GM23338 (cell line): Measurements from ENCODE around the gene RSPRY1. TPM values are rescaled to one million over a fixed set of nuclear protein-coding genes. Genes with fewer than 3 reads are reported as not detected.
"Not testable (repeated sequence)": the region's sequence is repeated elsewhere in the genome, so short reads cannot be mapped to it uniquely, and the experiment has no call there.

Source experiments
- ATAC-seq: fragments of 200-7000 bp; cut with Tn5 transposase; 3 replicates; pipeline ENCODE4 v1.9.1; 2020
- DNase-seq: peaks from one replicate; pipeline ENCODE4 v3.0.0-alpha.2; 2015; ENCODE audit warnings: low spot score
- H2AFZ ChIP-seq: fragments of 200-600 bp; sonication (generic); 2 replicates; pipeline ENCODE4 v1.8.0; 2016; ENCODE audit warnings: antibody characterized with exemption, mild to moderate bottlenecking, moderate library complexity
- H3F3A ChIP-seq: fragments of 200-600 bp; sonication (generic); replicated peaks from 2 replicates; pipeline ENCODE4 v1.8.0; 2017; ENCODE audit warnings: antibody characterized with exemption, mixed run types, low read depth
- H3K27ac ChIP-seq: fragments of 200-600 bp; sonication (generic); 2 replicates; pipeline ENCODE4 v1.6.1; 2016; ENCODE audit warnings: low read depth
- H3K27me3 ChIP-seq: fragments of 200-600 bp; sonication (generic); 2 replicates; pipeline ENCODE4 v1.8.0; 2016; ENCODE audit warnings: mild to moderate bottlenecking, mixed run types, moderate library complexity; ENCODE audit not compliant: insufficient read depth
- H3K36me3 ChIP-seq: fragments of 200-600 bp; sonication (generic); 2 replicates; pipeline ENCODE4 v1.8.0; 2016; ENCODE audit warnings: mild to moderate bottlenecking; ENCODE audit not compliant: insufficient read depth
- H3K4me1 ChIP-seq: fragments of 200-600 bp; sonication (generic); 2 replicates; pipeline ENCODE4 v1.8.0; 2016; ENCODE audit warnings: mild to moderate bottlenecking, moderate library complexity; ENCODE audit not compliant: insufficient read depth
- H3K4me2 ChIP-seq: fragments of 200-600 bp; sonication (generic); 2 replicates; pipeline ENCODE4 v1.7.1; 2017; ENCODE audit warnings: mixed run types
- H3K4me3 ChIP-seq: fragments of 200-600 bp; sonication (generic); 2 replicates; pipeline ENCODE4 v1.6.1; 2016; ENCODE audit warnings: mixed run types
- H3K79me2 ChIP-seq: fragments of 200-600 bp; sonication (generic); replicated peaks from 2 replicates; pipeline ENCODE4 v1.8.0; 2017; ENCODE audit warnings: mild to moderate bottlenecking; ENCODE audit not compliant: insufficient read depth
- H3K9me2 ChIP-seq: fragments of 200-600 bp; sonication (generic); 2 replicates; pipeline ENCODE4 v1.8.0; 2017; ENCODE audit not compliant: insufficient read depth
- H4K20me1 ChIP-seq: fragments of 200-600 bp; sonication (generic); replicated peaks from 2 replicates; pipeline ENCODE4 v1.8.0; 2017; ENCODE audit warnings: mild to moderate bottlenecking; ENCODE audit not compliant: insufficient read depth
- H3K27ac Mint-ChIP-seq: 2 replicates; pipeline ENCODE4 v1.8.0; 2020; ENCODE audit warnings: inconsistent platforms, mild to moderate bottlenecking, moderate library complexity, mixed read lengths
- H3K27me3 Mint-ChIP-seq: 3 replicates; pipeline ENCODE4 v1.8.0; 2022; ENCODE audit warnings: low read depth, mild to moderate bottlenecking, moderate library complexity, mixed read lengths, inconsistent platforms; ENCODE audit not compliant: insufficient read depth, poor library complexity
- H3K36me3 Mint-ChIP-seq: 3 replicates; pipeline ENCODE4 v1.8.0; 2021; ENCODE audit warnings: low read depth, mild to moderate bottlenecking, inconsistent platforms, moderate library complexity, mixed read lengths
- H3K4me1 Mint-ChIP-seq: 3 replicates; pipeline ENCODE4 v1.8.0; 2020; ENCODE audit warnings: mild to moderate bottlenecking, inconsistent platforms, mixed read lengths
- H3K4me3 Mint-ChIP-seq: 3 replicates; pipeline ENCODE4 v1.8.0; 2021; ENCODE audit warnings: moderate library complexity, mild to moderate bottlenecking, inconsistent platforms, mixed read lengths
- H3K9me3 Mint-ChIP-seq: 3 replicates; pipeline ENCODE4 v1.8.0; 2020; ENCODE audit warnings: moderate library complexity, mild to moderate bottlenecking, inconsistent platforms, mixed read lengths
- CREB1 ChIP-seq: fragments of 250-450 bp; sonication (Bioruptor Pico); IDR thresholded peaks from 2 replicates; pipeline ENCODE4 v1.5.0; 2020; ENCODE audit warnings: low read depth, mild to moderate bottlenecking, moderate library complexity
- ETS1 ChIP-seq: IDR thresholded peaks from 2 replicates; pipeline ENCODE4 v1.6.1; 2016; ENCODE audit warnings: antibody characterized with exemption
- EZH2 ChIP-seq: fragments of 200-600 bp; sonication (generic); IDR thresholded peaks from one replicate; pipeline ENCODE4 v1.8.0; 2017; ENCODE audit warnings: antibody characterized with exemption, mild to moderate bottlenecking, low read depth; ENCODE audit not compliant: unreplicated experiment
- EZH2phosphoT487 ChIP-seq: fragments of 200-600 bp; sonication (generic); IDR thresholded peaks from one replicate; pipeline ENCODE4 v1.8.1; 2018; ENCODE audit warnings: antibody characterized with exemption; ENCODE audit not compliant: unreplicated experiment
- JUNB ChIP-seq: IDR thresholded peaks from one replicate; pipeline ENCODE4 v1.6.1; 2016; ENCODE audit warnings: antibody characterized with exemption; ENCODE audit not compliant: unreplicated experiment
- POLR2AphosphoS5 ChIP-seq: IDR thresholded peaks from 2 replicates; pipeline ENCODE4 v1.6.1; 2016; ENCODE audit warnings: antibody characterized with exemption, low read depth
- STAT1 ChIP-seq: IDR thresholded peaks from one replicate; pipeline ENCODE4 v1.6.1; 2016; ENCODE audit warnings: antibody characterized with exemption; ENCODE audit not compliant: unreplicated experiment
- ZNF114 ChIP-seq: fragments of 250-450 bp; sonication (Bioruptor Pico); IDR thresholded peaks from 2 replicates; pipeline ENCODE4 v1.5.0; 2020; ENCODE audit warnings: mild to moderate bottlenecking, moderate library complexity
- polyA plus RNA-seq: library from polyadenylated mRNA; unstranded; fragments of >200 nt; fragmentation: Nextera tagmentation; extraction: Ambion mirVana; gene quantifications from 2 replicates; pipeline ENCODE4 v1.2.1, GENCODE V29; 2016
- total RNA-seq: library from RNA; depleted of rRNA; stranded (reverse); fragments of >200 nt; shearing (Covaris generic); gene quantifications from 2 replicates; pipeline ENCODE4 v1.2.3, GENCODE V29; 2014
- TF ChIP-seq, protein P1 (sequence below): fragments of 250-450 bp; sonication (Bioruptor Pico); IDR thresholded peaks from 2 replicates; pipeline ENCODE4 v1.5.0; 2020; ENCODE audit warnings: mild to moderate bottlenecking, moderate library complexity

RSPRY1 gene
- total and polyA plus RNA-seq, 2 experiments from 2014 or later = 25.8 to 35.9 TPM

DNA sequence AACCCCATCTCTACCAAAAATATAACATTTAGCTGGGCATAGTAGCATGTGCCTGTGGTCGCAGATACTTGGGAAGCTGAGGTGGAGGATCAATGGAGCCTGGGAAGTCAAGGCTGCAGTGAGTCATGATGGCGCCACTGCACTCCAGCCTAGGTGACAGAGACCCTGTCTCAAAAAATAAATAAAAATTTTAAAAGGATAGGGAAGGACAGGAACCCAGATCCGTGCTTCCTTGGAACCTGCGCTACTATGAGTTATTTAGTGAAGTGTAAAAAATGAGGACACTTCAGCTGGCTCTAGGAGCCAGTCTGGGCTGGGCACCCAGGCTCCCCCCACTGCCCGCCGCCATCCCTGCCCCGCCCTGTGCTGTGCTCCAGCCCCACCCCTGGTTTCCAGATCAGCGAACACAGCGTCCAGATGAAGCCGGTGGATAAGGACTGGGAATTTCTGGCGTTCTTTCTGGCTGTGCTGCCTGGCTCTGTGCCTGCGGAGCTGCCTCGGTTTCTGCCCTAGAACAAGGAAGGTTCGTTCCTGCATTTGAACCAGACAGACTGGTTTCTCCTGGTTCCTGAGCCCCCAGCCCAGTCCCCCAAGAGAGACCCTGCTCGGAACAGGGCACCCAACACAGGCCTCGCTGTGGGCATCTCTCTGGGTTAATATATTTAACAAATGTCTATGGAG is 79.9 kb downstream of the RSPRY1 start (continued):
- TF ChIP-seq EZH2 = no peak
- no peak for TF ChIP-seq JUNB
- TF ChIP-seq STAT1 = no peak
- no peak for TF ChIP-seq POLR2AphosphoS5
- no peak for TF ChIP-seq CREB1 (CRISPR knock-in tag)
- TF ChIP-seq EZH2phosphoT487 = no peak

- Histone ChIP-seq H2AFZ (no peak overlapping the region), H3K36me3 (no peaks in the 10 kb centered on the region), H3K4me2 (no peak overlapping the region), H3K79me2 (no peaks in the 10 kb centered on the region), H3K4me3 (no peak overlapping the region), H3K27me3 (no peaks in the 10 kb centered on the region), H3K4me1 (0 out of 2 replicates have a peak, but pooled peaks cover 6% of the 10 kb centered on the region), H4K20me1 (no peaks in the 10 kb centered on the region), H3F3A (no peaks in the 10 kb centered on the region), H3K9me2 (no peaks in the 10 kb centered on the region), H3K27ac (no peak overlapping the region)
- Mint-ChIP-seq H3K36me3 (no peaks in the 10 kb centered on the region), H3K4me3 (no peak overlapping the region), H3K27ac (no peak overlapping the region), H3K27me3 (peaks cover 11% of the 10 kb centered on the region), H3K4me1 (peaks cover 16% of the 10 kb centered on the region), H3K9me3 (no peaks in the 10 kb centered on the region)
- TF ChIP-seq POLR2AphosphoS5 = no peak
- no peak for TF ChIP-seq ZNF114 (CRISPR knock-in tag)
- TF ChIP-seq, protein P1, sequence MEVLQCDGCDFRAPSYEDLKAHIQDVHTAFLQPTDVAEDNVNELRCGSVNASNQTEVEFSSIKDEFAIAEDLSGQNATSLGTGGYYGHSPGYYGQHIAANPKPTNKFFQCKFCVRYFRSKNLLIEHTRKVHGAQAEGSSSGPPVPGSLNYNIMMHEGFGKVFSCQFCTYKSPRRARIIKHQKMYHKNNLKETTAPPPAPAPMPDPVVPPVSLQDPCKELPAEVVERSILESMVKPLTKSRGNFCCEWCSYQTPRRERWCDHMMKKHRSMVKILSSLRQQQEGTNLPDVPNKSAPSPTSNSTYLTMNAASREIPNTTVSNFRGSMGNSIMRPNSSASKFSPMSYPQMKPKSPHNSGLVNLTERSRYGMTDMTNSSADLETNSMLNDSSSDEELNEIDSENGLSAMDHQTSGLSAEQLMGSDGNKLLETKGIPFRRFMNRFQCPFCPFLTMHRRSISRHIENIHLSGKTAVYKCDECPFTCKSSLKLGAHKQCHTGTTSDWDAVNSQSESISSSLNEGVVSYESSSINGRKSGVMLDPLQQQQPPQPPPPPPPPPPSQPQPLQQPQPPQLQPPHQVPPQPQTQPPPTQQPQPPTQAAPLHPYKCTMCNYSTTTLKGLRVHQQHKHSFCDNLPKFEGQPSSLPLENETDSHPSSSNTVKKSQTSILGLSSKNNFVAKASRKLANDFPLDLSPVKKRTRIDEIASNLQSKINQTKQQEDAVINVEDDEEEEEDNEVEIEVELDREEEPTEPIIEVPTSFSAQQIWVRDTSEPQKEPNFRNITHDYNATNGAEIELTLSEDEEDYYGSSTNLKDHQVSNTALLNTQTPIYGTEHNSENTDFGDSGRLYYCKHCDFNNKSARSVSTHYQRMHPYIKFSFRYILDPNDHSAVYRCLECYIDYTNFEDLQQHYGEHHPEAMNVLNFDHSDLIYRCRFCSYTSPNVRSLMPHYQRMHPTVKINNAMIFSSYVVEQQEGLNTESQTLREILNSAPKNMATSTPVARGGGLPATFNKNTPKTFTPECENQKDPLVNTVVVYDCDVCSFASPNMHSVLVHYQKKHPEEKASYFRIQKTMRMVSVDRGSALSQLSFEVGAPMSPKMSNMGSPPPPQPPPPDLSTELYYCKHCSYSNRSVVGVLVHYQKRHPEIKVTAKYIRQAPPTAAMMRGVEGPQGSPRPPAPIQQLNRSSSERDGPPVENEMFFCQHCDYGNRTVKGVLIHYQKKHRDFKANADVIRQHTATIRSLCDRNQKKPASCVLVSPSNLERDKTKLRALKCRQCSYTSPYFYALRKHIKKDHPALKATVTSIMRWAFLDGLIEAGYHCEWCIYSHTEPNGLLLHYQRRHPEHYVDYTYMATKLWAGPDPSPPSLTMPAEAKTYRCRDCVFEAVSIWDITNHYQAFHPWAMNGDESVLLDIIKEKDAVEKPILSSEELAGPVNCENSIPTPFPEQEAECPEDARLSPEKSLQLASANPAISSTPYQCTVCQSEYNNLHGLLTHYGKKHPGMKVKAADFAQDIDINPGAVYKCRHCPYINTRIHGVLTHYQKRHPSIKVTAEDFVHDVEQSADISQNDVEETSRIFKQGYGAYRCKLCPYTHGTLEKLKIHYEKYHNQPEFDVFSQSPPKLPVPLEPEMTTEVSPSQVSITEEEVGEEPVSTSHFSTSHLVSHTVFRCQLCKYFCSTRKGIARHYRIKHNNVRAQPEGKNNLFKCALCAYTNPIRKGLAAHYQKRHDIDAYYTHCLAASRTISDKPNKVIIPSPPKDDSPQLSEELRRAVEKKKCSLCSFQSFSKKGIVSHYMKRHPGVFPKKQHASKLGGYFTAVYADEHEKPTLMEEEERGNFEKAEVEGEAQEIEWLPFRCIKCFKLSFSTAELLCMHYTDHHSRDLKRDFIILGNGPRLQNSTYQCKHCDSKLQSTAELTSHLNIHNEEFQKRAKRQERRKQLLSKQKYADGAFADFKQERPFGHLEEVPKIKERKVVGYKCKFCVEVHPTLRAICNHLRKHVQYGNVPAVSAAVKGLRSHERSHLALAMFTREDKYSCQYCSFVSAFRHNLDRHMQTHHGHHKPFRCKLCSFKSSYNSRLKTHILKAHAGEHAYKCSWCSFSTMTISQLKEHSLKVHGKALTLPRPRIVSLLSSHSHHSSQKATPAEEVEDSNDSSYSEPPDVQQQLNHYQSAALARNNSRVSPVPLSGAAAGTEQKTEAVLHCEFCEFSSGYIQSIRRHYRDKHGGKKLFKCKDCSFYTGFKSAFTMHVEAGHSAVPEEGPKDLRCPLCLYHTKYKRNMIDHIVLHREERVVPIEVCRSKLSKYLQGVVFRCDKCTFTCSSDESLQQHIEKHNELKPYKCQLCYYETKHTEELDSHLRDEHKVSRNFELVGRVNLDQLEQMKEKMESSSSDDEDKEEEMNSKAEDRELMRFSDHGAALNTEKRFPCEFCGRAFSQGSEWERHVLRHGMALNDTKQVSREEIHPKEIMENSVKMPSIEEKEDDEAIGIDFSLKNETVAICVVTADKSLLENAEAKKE (CRISPR knock-in tag) = no peak
- TF ChIP-seq ETS1 = no peak
- no peak for TF ChIP-seq EZH2phosphoT487
- ATAC-seq = no peak
- no peak for DNase-seq
Measured at GRCh38 chr16:57266531-57267260, 80.6 kb downstream of the RSPRY1 start.

DNA sequence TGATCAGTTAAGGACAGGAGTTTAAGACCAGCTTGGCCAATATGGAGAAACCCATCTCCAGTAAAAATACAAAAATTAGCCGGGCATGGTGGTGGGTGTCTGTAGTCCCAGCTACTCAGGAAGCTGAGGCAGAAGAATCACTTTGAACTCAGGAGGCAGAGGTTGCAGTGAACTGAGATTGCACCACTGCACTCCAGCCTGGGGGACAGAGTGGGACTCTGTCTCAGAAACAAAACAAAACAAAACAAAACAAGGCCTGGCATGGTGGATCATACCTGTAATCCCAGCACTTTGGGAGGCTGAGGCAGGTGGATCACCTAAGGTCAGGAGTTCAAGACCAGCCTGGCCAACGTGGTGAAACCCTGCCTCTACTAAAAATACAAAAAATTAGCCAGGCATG is 81.2 kb downstream of the RSPRY1 start:
- not testable (repeated sequence) for H3K27me3 ChIP-seq, H3K36me3 ChIP-seq, H3K36me3 Mint-ChIP-seq, DNase-seq, H3K27ac Mint-ChIP-seq, H3K79me2 ChIP-seq, H3K4me3 Mint-ChIP-seq, H3K4me3 ChIP-seq, H3K4me2 ChIP-seq, H3K9me3 Mint-ChIP-seq, H3K4me1 ChIP-seq, H3K9me2 ChIP-seq, H2AFZ ChIP-seq, H3K27ac ChIP-seq, H3F3A ChIP-seq, ATAC-seq, H4K20me1 ChIP-seq
- Mint-ChIP-seq H3K4me1 (peaks cover 16% of the 10 kb centered on the region), H3K27me3 (peaks cover 11% of the 10 kb centered on the region)
